ENCODE results near the gene RTP5. TPM values are rescaled to one million over a fixed set of nuclear protein-coding genes. Genes with fewer than 3 reads are reported as not detected.
"Not testable (repeated sequence)": the region's sequence is repeated elsewhere in the genome, so short reads cannot be mapped to it uniquely, and the experiment has no call there.

The RTP5 gene
- total RNA-seq, 1 experiment from 2014 or later: not detected

DNA sequence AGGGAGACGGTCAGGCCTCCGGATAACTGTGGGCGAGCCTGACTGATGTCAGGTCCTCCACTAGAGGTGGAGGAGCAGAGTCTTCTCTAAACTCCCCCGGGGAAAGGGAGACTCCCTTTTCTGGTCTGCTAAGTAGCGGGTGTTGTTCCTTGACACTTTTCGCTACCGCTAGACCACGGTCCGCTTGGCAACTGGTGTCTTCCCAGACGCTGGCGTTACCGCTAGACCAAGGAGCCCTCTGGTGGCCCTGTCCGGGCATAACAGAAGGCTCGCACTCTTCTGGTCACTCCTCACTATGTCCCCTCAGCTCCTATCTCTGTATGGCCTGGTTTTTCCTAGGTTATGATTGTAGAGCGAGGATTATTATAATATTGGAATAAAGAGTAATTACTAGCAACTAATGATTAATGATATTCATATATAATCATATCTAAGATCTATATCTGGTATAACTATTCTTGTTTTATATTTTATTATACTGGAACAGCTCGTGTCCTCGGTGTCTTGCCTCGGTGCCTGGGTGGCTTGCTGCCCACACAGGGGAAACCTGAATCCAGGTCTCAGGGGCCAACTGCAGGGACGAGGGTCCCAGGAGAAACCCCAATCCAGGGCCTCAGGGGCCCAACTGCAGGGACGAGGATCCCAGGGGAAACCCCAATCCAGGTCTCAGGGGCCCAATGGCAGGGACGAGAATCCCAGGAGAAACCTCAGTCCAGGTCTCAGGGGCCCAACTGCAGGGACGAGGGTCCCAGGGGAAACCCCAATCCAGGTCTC is 6.4 kb downstream of the RTP5 start:
- H3K79me2 ChIP-seq (ENCODE audit: insufficient read depth, low read length); POLR2A ChIA-PET; H3K27me3 ChIP-seq (ENCODE audit: insufficient read depth, low read length); H4K20me1 ChIP-seq (ENCODE audit: insufficient read depth); H3K9me3 ChIP-seq (ENCODE audit: control insufficient read depth in 1 of 2, insufficient read depth in 1 of 2, low read depth in 1 of 2, low read length in 2 of 2); H3K9me2 ChIP-seq (ENCODE audit: insufficient read depth); RAD21 ChIA-PET (ENCODE audit: low non-redundant PET in 1 of 2, low total read pairs in 2 of 2, uncharacterized antibody in 2 of 2, unreplicated experiment in 2 of 2); H3K4me3 ChIP-seq (replicated peaks in 1 of 2; ENCODE audit: low read depth in 1 of 2, low read length in 2 of 2); H3K4me1 ChIP-seq (ENCODE audit: control insufficient read depth in 1 of 2, insufficient read depth in 2 of 2, low read length in 2 of 2); H2AFZ ChIP-seq (ENCODE audit: low read depth, low read length, poor library complexity, severe bottlenecking); H3K9ac ChIP-seq (ENCODE audit: low read length); BruUV-seq (replicated peaks); DNase-seq (ENCODE audit: low read depth, low spot score); ATAC-seq; H3K4me2 ChIP-seq (ENCODE audit: low read length); H3K36me3 ChIP-seq (ENCODE audit: control insufficient read depth in 1 of 2, insufficient read depth in 2 of 2, low read length in 2 of 2); H3K27ac ChIP-seq (ENCODE audit: low read depth, low read length): not testable (repeated sequence)
- CTCF ChIA-PET: interaction anchor here (0.7 to 0.8 kb wide), 2 partner anchors 163 to 1024 kb away, joined by 3 read pairs; no protein-coding TSS in a partner anchor
- TF ChIP-seq, protein P1, sequence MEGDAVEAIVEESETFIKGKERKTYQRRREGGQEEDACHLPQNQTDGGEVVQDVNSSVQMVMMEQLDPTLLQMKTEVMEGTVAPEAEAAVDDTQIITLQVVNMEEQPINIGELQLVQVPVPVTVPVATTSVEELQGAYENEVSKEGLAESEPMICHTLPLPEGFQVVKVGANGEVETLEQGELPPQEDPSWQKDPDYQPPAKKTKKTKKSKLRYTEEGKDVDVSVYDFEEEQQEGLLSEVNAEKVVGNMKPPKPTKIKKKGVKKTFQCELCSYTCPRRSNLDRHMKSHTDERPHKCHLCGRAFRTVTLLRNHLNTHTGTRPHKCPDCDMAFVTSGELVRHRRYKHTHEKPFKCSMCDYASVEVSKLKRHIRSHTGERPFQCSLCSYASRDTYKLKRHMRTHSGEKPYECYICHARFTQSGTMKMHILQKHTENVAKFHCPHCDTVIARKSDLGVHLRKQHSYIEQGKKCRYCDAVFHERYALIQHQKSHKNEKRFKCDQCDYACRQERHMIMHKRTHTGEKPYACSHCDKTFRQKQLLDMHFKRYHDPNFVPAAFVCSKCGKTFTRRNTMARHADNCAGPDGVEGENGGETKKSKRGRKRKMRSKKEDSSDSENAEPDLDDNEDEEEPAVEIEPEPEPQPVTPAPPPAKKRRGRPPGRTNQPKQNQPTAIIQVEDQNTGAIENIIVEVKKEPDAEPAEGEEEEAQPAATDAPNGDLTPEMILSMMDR (IDR thresholded peaks at IDR 0.05 in 2 of 3, conservative IDR thresholded peaks at IDR 0.05 in 1 of 3; ENCODE audit: borderline replicate concordance in 1 of 3, insufficient read depth in 1 of 3, low read depth in 2 of 3, low read length in 2 of 3): peak in 2 of 3 experiments; percentile 18 to 22; a peak in 2 of 6 replicates
- intact Hi-C loops (cut with micrococcal nuclease): loop anchor here (5.0 kb wide), 2 partner anchors 189 to 1024 kb away; partner anchors contain the start of gene DTYMK

DNA sequence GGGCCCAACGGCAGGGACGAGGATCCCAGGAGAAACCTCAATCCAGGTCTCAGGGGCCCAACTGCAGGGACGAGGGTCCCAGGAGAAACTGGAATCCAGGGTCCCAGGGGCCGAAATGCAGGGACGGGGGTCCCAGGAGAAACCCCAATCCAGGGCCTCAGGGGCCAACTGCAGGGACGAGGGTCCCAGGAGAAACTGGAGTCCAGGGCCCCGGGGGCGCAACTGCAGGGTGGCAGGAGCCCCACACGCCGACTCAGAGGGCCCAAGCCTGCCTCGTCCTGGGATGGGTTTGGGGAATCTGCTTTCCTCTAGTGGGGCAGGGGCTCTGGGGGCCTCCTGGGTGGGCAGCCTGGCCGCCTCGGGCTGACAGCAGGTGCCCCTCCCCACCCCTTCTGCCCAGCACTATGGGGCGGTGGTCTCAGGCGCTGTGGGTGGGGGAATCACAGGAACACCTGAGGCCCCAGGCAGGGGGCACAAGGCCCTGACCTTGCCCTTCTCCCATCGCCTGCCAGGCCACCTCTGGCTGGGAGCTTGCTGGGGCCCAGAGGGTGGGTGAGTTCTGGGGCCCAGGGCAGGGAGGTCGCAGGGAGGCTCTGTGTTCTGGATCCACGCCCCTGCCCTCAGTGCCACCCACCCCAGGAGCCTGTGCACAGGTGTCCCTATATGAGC is 7.1 kb downstream of the RTP5 start:
- intact Hi-C loops (cut with micrococcal nuclease): loop anchor here (5.0 kb wide), 2 partner anchors 189 to 1024 kb away; partner anchors contain the start of gene DTYMK
- TF ChIP-seq ZNF274 (IDR thresholded peaks at IDR 0.05; ENCODE audit: low read depth, low read length) (no peak), CBX3 (IDR thresholded peaks at IDR 0.05; ENCODE audit: low read depth) (no peak), SRF (IDR thresholded peaks at IDR 0.05; ENCODE audit: low read depth) (no peak), EZH2 (IDR thresholded peaks at IDR 0.05) (no peak), YY1 (IDR thresholded peaks at IDR 0.05; ENCODE audit: extremely low read depth, insufficient replicate concordance, low read depth, low read length) (no peak), FOSL1 (IDR thresholded peaks at IDR 0.05; ENCODE audit: low read depth) (no peak), POLR2AphosphoS5 (IDR thresholded peaks at IDR 0.05; ENCODE audit: low read depth, low read length) (no peak), CEBPB (IDR thresholded peaks at IDR 0.05; ENCODE audit: low read depth) (no peak), EGR1 (IDR thresholded peaks at IDR 0.05; ENCODE audit: low read depth) (no peak)
- TF ChIP-seq, protein P2, sequence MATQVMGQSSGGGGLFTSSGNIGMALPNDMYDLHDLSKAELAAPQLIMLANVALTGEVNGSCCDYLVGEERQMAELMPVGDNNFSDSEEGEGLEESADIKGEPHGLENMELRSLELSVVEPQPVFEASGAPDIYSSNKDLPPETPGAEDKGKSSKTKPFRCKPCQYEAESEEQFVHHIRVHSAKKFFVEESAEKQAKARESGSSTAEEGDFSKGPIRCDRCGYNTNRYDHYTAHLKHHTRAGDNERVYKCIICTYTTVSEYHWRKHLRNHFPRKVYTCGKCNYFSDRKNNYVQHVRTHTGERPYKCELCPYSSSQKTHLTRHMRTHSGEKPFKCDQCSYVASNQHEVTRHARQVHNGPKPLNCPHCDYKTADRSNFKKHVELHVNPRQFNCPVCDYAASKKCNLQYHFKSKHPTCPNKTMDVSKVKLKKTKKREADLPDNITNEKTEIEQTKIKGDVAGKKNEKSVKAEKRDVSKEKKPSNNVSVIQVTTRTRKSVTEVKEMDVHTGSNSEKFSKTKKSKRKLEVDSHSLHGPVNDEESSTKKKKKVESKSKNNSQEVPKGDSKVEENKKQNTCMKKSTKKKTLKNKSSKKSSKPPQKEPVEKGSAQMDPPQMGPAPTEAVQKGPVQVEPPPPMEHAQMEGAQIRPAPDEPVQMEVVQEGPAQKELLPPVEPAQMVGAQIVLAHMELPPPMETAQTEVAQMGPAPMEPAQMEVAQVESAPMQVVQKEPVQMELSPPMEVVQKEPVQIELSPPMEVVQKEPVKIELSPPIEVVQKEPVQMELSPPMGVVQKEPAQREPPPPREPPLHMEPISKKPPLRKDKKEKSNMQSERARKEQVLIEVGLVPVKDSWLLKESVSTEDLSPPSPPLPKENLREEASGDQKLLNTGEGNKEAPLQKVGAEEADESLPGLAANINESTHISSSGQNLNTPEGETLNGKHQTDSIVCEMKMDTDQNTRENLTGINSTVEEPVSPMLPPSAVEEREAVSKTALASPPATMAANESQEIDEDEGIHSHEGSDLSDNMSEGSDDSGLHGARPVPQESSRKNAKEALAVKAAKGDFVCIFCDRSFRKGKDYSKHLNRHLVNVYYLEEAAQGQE (IDR thresholded peaks at IDR 0.05; ENCODE audit: low read depth): no peak
- Histone ChIP-seq H3K27me3 (ENCODE audit: insufficient read depth, low read length) (no peaks in the 10 kb centered on the region), H3K36me3 (ENCODE audit: control insufficient read depth in 1 of 2, insufficient read depth in 2 of 2, low read length in 2 of 2) (no peaks in the 10 kb centered on the region), H3K9ac (ENCODE audit: low read length) (no peak overlapping the region), H4K20me1 (ENCODE audit: insufficient read depth) (no peaks in the 10 kb centered on the region), H3K4me3 (replicated peaks in 1 of 2; ENCODE audit: low read depth in 1 of 2, low read length in 2 of 2) (no peak overlapping the region), H3K9me2 (ENCODE audit: insufficient read depth) (no peaks in the 10 kb centered on the region), H3K27ac (ENCODE audit: low read depth, low read length) (no peak overlapping the region), H3K79me2 (ENCODE audit: insufficient read depth, low read length) (no peaks in the 10 kb centered on the region), H3K4me2 (ENCODE audit: low read length) (no peak overlapping the region), H3K4me1 (ENCODE audit: control insufficient read depth in 1 of 2, insufficient read depth in 2 of 2, low read length in 2 of 2) (peaks cover 6 to 9% of the 10 kb centered on the region in 2 experiments; a peak in 3 of 4 replicates), H2AFZ (ENCODE audit: low read depth, low read length, poor library complexity, severe bottlenecking) (no peak overlapping the region), H3K9me3 (ENCODE audit: control insufficient read depth in 1 of 2, insufficient read depth in 1 of 2, low read depth in 1 of 2, low read length in 2 of 2) (peaks cover 0 to 6% of the 10 kb centered on the region in 2 experiments; a peak in 1 of 4 replicates)
- ATAC-seq (no peak), DNase-seq (ENCODE audit: low read depth, low spot score) (no peak)
- ChIA-PET POLR2A (no interaction called here), RAD21 (ENCODE audit: low non-redundant PET in 1 of 2, low total read pairs in 2 of 2, uncharacterized antibody in 2 of 2, unreplicated experiment in 2 of 2) (no interaction called here), CTCF (interaction anchor here (0.8 to 1.0 kb wide), 3 partner anchors 143 to 385 kb away, joined by 3 to 4 read pairs (median 3); partner anchors contain the start of gene D2HGDH)
- BruUV-seq (replicated peaks): no TSS peak

All from HCT116 (cell line).